Right lobe of liver (tissue), 4 donors: ENCODE measurements around the gene COPG2.

Experiments
- CTCF ChIP-seq, 4 donors: fragments of 200-600 bp in 3 of 4; fragments of 450-650 bp in 1 of 4; IDR thresholded peaks; one replicate each; pipeline versions ENCODE4 v1.5.1 to v1.8.0; 2016 to 2022; ENCODE audit warnings: antibody characterized with exemption in 4 of 4, mild to moderate bottlenecking in 2 of 4
- POLR2A ChIP-seq: fragments of 450-650 bp; IDR thresholded peaks from one replicate; pipeline ENCODE4 v1.6.1; 2017; ENCODE audit warnings: antibody characterized with exemption, mild to moderate bottlenecking
- donor health status: DM: no; HTN: no; CAD: no.
- donor health status: DM: no; HTN: no; CAD: no.
- donor health status: DM: no; HTN: yes; CAD: no.

- TF ChIP-seq CTCF (IDR thresholded peaks at IDR 0.05), result no peak
- TF ChIP-seq POLR2A, result no peak
Observed at GRCh38 chr7:130689683-130690082, 21.1 kb upstream of the COPG2 start.
